ENCODE results near the gene BLOC1S1.

GRCh38 chr12:55720071-55720564, 4.3 kb downstream of the BLOC1S1 start, which contains the start of gene RDH5:
- TF ChIP-seq POLR2A (IDR thresholded peaks at IDR 0.05; ENCODE audit: low read length) (no peak), GATA1 (IDR thresholded peaks at IDR 0.05; ENCODE audit: low read depth, low read length) (no peak)
